Measurements from ENCODE around the gene BECN2. TPM values are rescaled to one million over a fixed set of nuclear protein-coding genes. Genes with fewer than 3 reads are reported as not detected.

BECN2 gene
- polyA plus RNA-seq, 1 of the 3 experiments (the other 2 are of a cell fraction) = not detected

GRCh38 chr1:241926141-241926540 is 31.4 kb upstream of the BECN2 start:
- H2AFZ ChIP-seq (ENCODE audit: low read depth) = no peak overlapping the region
- ChIA-PET CTCF (no interaction called here), POLR2A (no interaction called here)
- H3K9ac ChIP-seq = no peak overlapping the region
- H4K20me1 ChIP-seq (ENCODE audit: insufficient read depth) = no peaks in the 10 kb centered on the region
- no peaks in the 10 kb centered on the region for H3K9me2 ChIP-seq
- no peaks in the 10 kb centered on the region for H3K27me3 ChIP-seq (ENCODE audit: insufficient read depth)
- TF ChIP-seq USF1 (IDR thresholded peaks at IDR 0.05; ENCODE audit: borderline replicate concordance, low read depth) = no peak
- TF ChIP-seq RFX5 (IDR thresholded peaks at IDR 0.05; ENCODE audit: low read length) = no peak
- TF ChIP-seq CHD2 (IDR thresholded peaks at IDR 0.05; ENCODE audit: low read length, partially characterized antibody) = no peak
- no peak for TF ChIP-seq FOXJ3 (CRISPR knock-in tag; IDR thresholded peaks at IDR 0.05)
- TF ChIP-seq GATA2 (CRISPR knock-in tag; IDR thresholded peaks at IDR 0.05) = no peak
- TF ChIP-seq RCOR1 (IDR thresholded peaks at IDR 0.05; ENCODE audit: low read length) = no peak
- no peak for TF ChIP-seq GABPA (IDR thresholded peaks at IDR 0.05; ENCODE audit: low read depth)
- no peak for TF ChIP-seq FOXM1 (IDR thresholded peaks at IDR 0.05; ENCODE audit: low read depth)
- no peak for TF ChIP-seq SIN3A (IDR thresholded peaks at IDR 0.05; ENCODE audit: borderline replicate concordance, low read depth, low read length)
- TF ChIP-seq, protein P1, sequence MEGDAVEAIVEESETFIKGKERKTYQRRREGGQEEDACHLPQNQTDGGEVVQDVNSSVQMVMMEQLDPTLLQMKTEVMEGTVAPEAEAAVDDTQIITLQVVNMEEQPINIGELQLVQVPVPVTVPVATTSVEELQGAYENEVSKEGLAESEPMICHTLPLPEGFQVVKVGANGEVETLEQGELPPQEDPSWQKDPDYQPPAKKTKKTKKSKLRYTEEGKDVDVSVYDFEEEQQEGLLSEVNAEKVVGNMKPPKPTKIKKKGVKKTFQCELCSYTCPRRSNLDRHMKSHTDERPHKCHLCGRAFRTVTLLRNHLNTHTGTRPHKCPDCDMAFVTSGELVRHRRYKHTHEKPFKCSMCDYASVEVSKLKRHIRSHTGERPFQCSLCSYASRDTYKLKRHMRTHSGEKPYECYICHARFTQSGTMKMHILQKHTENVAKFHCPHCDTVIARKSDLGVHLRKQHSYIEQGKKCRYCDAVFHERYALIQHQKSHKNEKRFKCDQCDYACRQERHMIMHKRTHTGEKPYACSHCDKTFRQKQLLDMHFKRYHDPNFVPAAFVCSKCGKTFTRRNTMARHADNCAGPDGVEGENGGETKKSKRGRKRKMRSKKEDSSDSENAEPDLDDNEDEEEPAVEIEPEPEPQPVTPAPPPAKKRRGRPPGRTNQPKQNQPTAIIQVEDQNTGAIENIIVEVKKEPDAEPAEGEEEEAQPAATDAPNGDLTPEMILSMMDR (IDR thresholded peaks at IDR 0.05) = no peak
- TF ChIP-seq POLR2AphosphoS5 (IDR thresholded peaks at IDR 0.05; ENCODE audit: low read depth, low read length) = no peak
- no peak for TF ChIP-seq PBX3 (IDR thresholded peaks at IDR 0.05)
- TF ChIP-seq YY1 (IDR thresholded peaks at IDR 0.05; ENCODE audit: low read depth) = no peak
- TF ChIP-seq, protein P2, sequence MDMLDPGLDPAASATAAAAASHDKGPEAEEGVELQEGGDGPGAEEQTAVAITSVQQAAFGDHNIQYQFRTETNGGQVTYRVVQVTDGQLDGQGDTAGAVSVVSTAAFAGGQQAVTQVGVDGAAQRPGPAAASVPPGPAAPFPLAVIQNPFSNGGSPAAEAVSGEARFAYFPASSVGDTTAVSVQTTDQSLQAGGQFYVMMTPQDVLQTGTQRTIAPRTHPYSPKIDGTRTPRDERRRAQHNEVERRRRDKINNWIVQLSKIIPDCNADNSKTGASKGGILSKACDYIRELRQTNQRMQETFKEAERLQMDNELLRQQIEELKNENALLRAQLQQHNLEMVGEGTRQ (IDR thresholded peaks at IDR 0.05; ENCODE audit: borderline replicate concordance, low read depth, low read length) = no peak
- TF ChIP-seq ELF1 (IDR thresholded peaks at IDR 0.05) = no peak
- no peak for TF ChIP-seq EZH2phosphoT487 (IDR thresholded peaks at IDR 0.05; ENCODE audit: borderline replicate concordance, low read depth)
- TF ChIP-seq, protein P3, sequence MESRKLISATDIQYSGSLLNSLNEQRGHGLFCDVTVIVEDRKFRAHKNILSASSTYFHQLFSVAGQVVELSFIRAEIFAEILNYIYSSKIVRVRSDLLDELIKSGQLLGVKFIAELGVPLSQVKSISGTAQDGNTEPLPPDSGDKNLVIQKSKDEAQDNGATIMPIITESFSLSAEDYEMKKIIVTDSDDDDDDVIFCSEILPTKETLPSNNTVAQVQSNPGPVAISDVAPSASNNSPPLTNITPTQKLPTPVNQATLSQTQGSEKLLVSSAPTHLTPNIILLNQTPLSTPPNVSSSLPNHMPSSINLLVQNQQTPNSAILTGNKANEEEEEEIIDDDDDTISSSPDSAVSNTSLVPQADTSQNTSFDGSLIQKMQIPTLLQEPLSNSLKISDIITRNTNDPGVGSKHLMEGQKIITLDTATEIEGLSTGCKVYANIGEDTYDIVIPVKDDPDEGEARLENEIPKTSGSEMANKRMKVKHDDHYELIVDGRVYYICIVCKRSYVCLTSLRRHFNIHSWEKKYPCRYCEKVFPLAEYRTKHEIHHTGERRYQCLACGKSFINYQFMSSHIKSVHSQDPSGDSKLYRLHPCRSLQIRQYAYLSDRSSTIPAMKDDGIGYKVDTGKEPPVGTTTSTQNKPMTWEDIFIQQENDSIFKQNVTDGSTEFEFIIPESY (IDR thresholded peaks at IDR 0.05; ENCODE audit: borderline replicate concordance, low read depth) = no peak
- H3F3A ChIP-seq (replicated peaks; ENCODE audit: insufficient read depth) = no peaks in the 10 kb centered on the region
- H3K4me1 ChIP-seq (ENCODE audit: control insufficient read depth in 1 of 2, insufficient read depth in 2 of 2, low read depth in 1 of 2, low read length in 1 of 2) = no peaks in the 10 kb centered on the region
- 80% methylated on average over 5 of the region's 5 CpGs for WGBS (ENCODE audit: low lambda C conversion rate)
- no peaks in the 10 kb centered on the region for H3K36me3 ChIP-seq (replicated peaks in 1 of 2; ENCODE audit: control insufficient read depth in 1 of 2, insufficient read depth in 2 of 2, low read length in 1 of 2)
- H3K4me2 ChIP-seq = no peak overlapping the region
- no peak overlapping the region for H3K4me3 ChIP-seq (ENCODE audit: low read depth in 2 of 2, low read length in 1 of 2)
- no peak for DNase-seq
- no peaks in the 10 kb centered on the region for H3K79me2 ChIP-seq (ENCODE audit: insufficient read depth)
- H3K27ac ChIP-seq (ENCODE audit: low read depth in 2 of 2, low read length in 1 of 2) = no peak overlapping the region
- H3K9me3 ChIP-seq = no peaks in the 10 kb centered on the region
